IMR-90 (cell line): ENCODE data around the gene CCDC194. TPM values are rescaled to one million over a fixed set of nuclear protein-coding genes. Genes with fewer than 3 reads are reported as not detected.

Experiments
- ATAC-seq: fragments of 200-7000 bp; cut with Tn5 transposase; 2 replicates; pipeline ENCODE4 v1.9.1; 2020; ENCODE audit warnings: low read depth, mild to moderate bottlenecking, moderate library complexity
- BruUV-seq: library from RNA; stranded (reverse); fragments of 400-500 nt; replicated peaks from 2 replicates; lab custom pipeline; 2021; lab: Mats Ljungman, UMichigan
- CTCF ChIA-PET: fragments of 300-600 bp; formaldehyde crosslinking; extraction: SDS; loops from one replicate; lab custom pipeline; 2021; ENCODE audit warnings: antibody characterized with exemption; lab: Yijun Ruan, JAX
- POLR2A ChIA-PET: fragments of 300-600 bp; sonication (Branson Sonifier 250); formaldehyde crosslinking; loops from one replicate; lab custom pipeline; 2022; ENCODE audit warnings: antibody characterized with exemption; ENCODE audit not compliant: unreplicated experiment; lab: Charles Lee
- DNase-seq: peaks from one replicate; pipeline ENCODE4 v3.0.0; 2013
- H2AFZ ChIP-seq: replicated peaks from 2 replicates; pipeline ENCODE3; 2013; ENCODE audit warnings: low read length, mild to moderate bottlenecking; ENCODE audit not compliant: poor library complexity
- H2AK5ac ChIP-seq: 2 replicates; pipeline ENCODE4 v1.6.1; 2013; ENCODE audit warnings: low read depth, low read length, inconsistent platforms
- H2AK9ac ChIP-seq: replicated peaks from 2 replicates; pipeline ENCODE3; 2013; ENCODE audit warnings: mild to moderate bottlenecking, low read depth, low read length, moderate library complexity; ENCODE audit not compliant: poor library complexity
- H2BK120ac ChIP-seq: 2 replicates; pipeline ENCODE4 v1.6.1; 2013; ENCODE audit warnings: low read depth, low read length, inconsistent platforms
- H2BK15ac ChIP-seq: 3 replicates; pipeline ENCODE4 v1.6.1; 2013; ENCODE audit warnings: low read depth, low read length, inconsistent platforms
- H2BK20ac ChIP-seq: 2 replicates; pipeline ENCODE4 v1.6.1; 2013; ENCODE audit warnings: low read depth, mild to moderate bottlenecking, inconsistent platforms, low read length, moderate library complexity
- H2BK5ac ChIP-seq: 2 replicates; pipeline ENCODE4 v1.6.1; 2013; ENCODE audit warnings: mild to moderate bottlenecking, low read depth, low read length, inconsistent platforms; ENCODE audit not compliant: poor library complexity, severe bottlenecking
- H3K14ac ChIP-seq: replicated peaks from 2 replicates; pipeline ENCODE4 v1.6.1; 2013; ENCODE audit warnings: low read depth, low read length, inconsistent platforms
- H3K18ac ChIP-seq: 2 replicates; pipeline ENCODE4 v1.6.1; 2013; ENCODE audit warnings: low read depth, low read length, control low read depth
- H3K23ac ChIP-seq: 2 replicates; pipeline ENCODE4 v1.6.1; 2013; ENCODE audit warnings: low read depth, low read length, inconsistent platforms
- H3K27ac ChIP-seq: 2 replicates; pipeline ENCODE4 v1.5.1; 2013; ENCODE audit warnings: mild to moderate bottlenecking, control low read depth, low read length; ENCODE audit not compliant: insufficient read depth
- H3K27me3 ChIP-seq: 2 replicates; pipeline ENCODE4 v1.6.1; 2013; ENCODE audit warnings: low read length; ENCODE audit not compliant: control insufficient read depth, insufficient read depth
- H3K36me3 ChIP-seq: 2 replicates; pipeline ENCODE4 v1.6.1; 2013; ENCODE audit warnings: low read length, mixed read lengths; ENCODE audit not compliant: control insufficient read depth, insufficient read depth
- H3K4ac ChIP-seq: 2 replicates; pipeline ENCODE4 v1.6.1; 2013; ENCODE audit warnings: low read depth, low read length, inconsistent platforms
- H3K4me1 ChIP-seq: 2 replicates; pipeline ENCODE4 v1.6.1; 2013; ENCODE audit warnings: low read length, mixed read lengths; ENCODE audit not compliant: control insufficient read depth, insufficient read depth
- H3K4me2 ChIP-seq: 2 replicates; pipeline ENCODE4 v1.6.1; 2013; ENCODE audit warnings: low read depth, mild to moderate bottlenecking, control low read depth, low read length, moderate library complexity
- H3K4me3 ChIP-seq: 2 replicates; pipeline ENCODE4 v1.5.1; 2013; ENCODE audit warnings: low read depth, mild to moderate bottlenecking, control low read depth, low read length, moderate library complexity; ENCODE audit not compliant: insufficient read depth
- H3K56ac ChIP-seq: 2 replicates; pipeline ENCODE4 v1.6.1; 2013; ENCODE audit warnings: low read length, inconsistent platforms; ENCODE audit not compliant: insufficient read depth; ENCODE audit errors: extremely low read depth
- H3K79me1 ChIP-seq, 2 experiments: 2 replicates each; pipeline ENCODE4 v1.6.1; 2013; ENCODE audit warnings: low read length in 2 of 2, inconsistent platforms in 1 of 2, low read depth in 1 of 2
- H3K9ac ChIP-seq: 2 replicates; pipeline ENCODE4 v1.6.1; 2013; ENCODE audit warnings: low read depth, low read length, control low read depth
- H3K9me1 ChIP-seq: 2 replicates; pipeline ENCODE4 v1.6.1; 2013; ENCODE audit warnings: low read length, inconsistent platforms; ENCODE audit not compliant: insufficient read depth
- H3K9me3 ChIP-seq: 2 replicates; pipeline ENCODE4 v1.6.1; 2013; ENCODE audit warnings: low read length; ENCODE audit not compliant: control insufficient read depth, insufficient read depth
- H4K20me1 ChIP-seq: 2 replicates; pipeline ENCODE4 v1.6.1; 2013; ENCODE audit warnings: low read length, inconsistent platforms; ENCODE audit not compliant: insufficient read depth
- H4K5ac ChIP-seq: 2 replicates; pipeline ENCODE4 v1.6.1; 2013; ENCODE audit warnings: mild to moderate bottlenecking, low read depth, low read length, control low read depth
- H4K8ac ChIP-seq, 2 experiments: 2 replicates each; pipeline ENCODE4 v1.6.1; 2013; ENCODE audit warnings: low read depth in 2 of 2, low read length in 2 of 2, control low read depth in 1 of 2, inconsistent platforms in 1 of 2
- H4K91ac ChIP-seq: 2 replicates; pipeline ENCODE4 v1.6.1; 2013; ENCODE audit warnings: low read depth, low read length, inconsistent platforms; ENCODE audit not compliant: insufficient read depth
- BHLHE40 ChIP-seq: fragments of 150-350 bp; IDR thresholded peaks from 2 replicates; pipeline ENCODE4 v1.6.1; 2016; ENCODE audit warnings: mild to moderate bottlenecking, low read depth, low read length
- CEBPB ChIP-seq: IDR thresholded peaks from 2 replicates; pipeline ENCODE4 v1.6.1; 2012; ENCODE audit warnings: low read depth, low read length, improper control_type of control experiment
- CHD1 ChIP-seq: IDR thresholded peaks from 2 replicates; pipeline ENCODE4 v1.6.1; 2012; ENCODE audit warnings: low read depth, low read length, improper control_type of control experiment
- MAFK ChIP-seq: IDR thresholded peaks from 2 replicates; pipeline ENCODE4 v1.6.1; 2012; ENCODE audit warnings: low read depth, low read length, improper control_type of control experiment
- MXI1 ChIP-seq: IDR thresholded peaks from 2 replicates; pipeline ENCODE4 v1.6.1; 2012; ENCODE audit warnings: low read depth, mild to moderate bottlenecking, low read length, moderate library complexity, borderline replicate concordance
- POLR2A ChIP-seq: IDR thresholded peaks from 2 replicates; pipeline ENCODE4 v1.6.1; 2012; ENCODE audit warnings: mild to moderate bottlenecking, low read depth, low read length
- RAD21 ChIP-seq: IDR thresholded peaks from 2 replicates; pipeline ENCODE4 v1.6.1; 2012; ENCODE audit warnings: low read length, improper control_type of control experiment
- SMC3 ChIP-seq: fragments of 150-350 bp; IDR thresholded peaks from 2 replicates; pipeline ENCODE4 v1.6.1; 2016; ENCODE audit warnings: low read depth, mild to moderate bottlenecking, antibody characterized with exemption, low read length, moderate library complexity
- WGBS, 2 experiments: methylation state at CpG; one replicate each; pipeline versions ENCODE4 v1.1.5 to v1.1.7; 2013; ENCODE audit warnings: missing lambda C conversion rate in 2 of 2; ENCODE audit not compliant: insufficient read length in 1 of 2; ENCODE audit errors: extremely low coverage in 2 of 2; 5-methylcytosine and 5-hydroxymethylcytosine counted together
- dilution Hi-C: fragments of 300-500 bp; cut with HindIII; formaldehyde crosslinking; loops from one replicate; pipeline ENCODE4 v1.14.3; 2018; ENCODE audit warnings: low sequenced_read_pairs; ENCODE audit not compliant: unreplicated experiment
- in situ Hi-C: fragments of 300-500 bp; cut with MboI; formaldehyde crosslinking; loops from 3 replicates; pipeline ENCODE4 v1.14.3; 2019; ENCODE audit warnings: low sequenced_read_pairs, inconsistent platforms, mixed read lengths
- intact Hi-C: fragments of 100-400 bp; cut with micrococcal nuclease; formaldehyde crosslinking; loops from 2 replicates; pipeline ENCODE4 v1.10.0; 2022
- polyA plus RNA-seq, 3 experiments: library from polyadenylated mRNA; depleted of rRNA; stranded (reverse); fragments of >200 nt; gene quantifications; 2 replicates each; pipeline ENCODE4 v1.2.3, GENCODE V29; 2012; ENCODE audit warnings: low replicate concordance in 1 of 3
- total RNA-seq: library from RNA; depleted of rRNA; stranded (reverse); fragments of >200 nt; gene quantifications from 2 replicates; pipeline ENCODE4 v1.2.3, GENCODE V29; 2012
- TF ChIP-seq, protein P1 (sequence below): fragments of 150-350 bp; IDR thresholded peaks from 2 replicates; pipeline ENCODE4 v1.6.1; 2017; ENCODE audit warnings: mild to moderate bottlenecking, antibody characterized with exemption, low read length, low read depth

CCDC194 gene
- total and polyA plus RNA-seq, 2 of the 4 experiments (the other 2 are of a cell fraction), result not detected

DNA sequence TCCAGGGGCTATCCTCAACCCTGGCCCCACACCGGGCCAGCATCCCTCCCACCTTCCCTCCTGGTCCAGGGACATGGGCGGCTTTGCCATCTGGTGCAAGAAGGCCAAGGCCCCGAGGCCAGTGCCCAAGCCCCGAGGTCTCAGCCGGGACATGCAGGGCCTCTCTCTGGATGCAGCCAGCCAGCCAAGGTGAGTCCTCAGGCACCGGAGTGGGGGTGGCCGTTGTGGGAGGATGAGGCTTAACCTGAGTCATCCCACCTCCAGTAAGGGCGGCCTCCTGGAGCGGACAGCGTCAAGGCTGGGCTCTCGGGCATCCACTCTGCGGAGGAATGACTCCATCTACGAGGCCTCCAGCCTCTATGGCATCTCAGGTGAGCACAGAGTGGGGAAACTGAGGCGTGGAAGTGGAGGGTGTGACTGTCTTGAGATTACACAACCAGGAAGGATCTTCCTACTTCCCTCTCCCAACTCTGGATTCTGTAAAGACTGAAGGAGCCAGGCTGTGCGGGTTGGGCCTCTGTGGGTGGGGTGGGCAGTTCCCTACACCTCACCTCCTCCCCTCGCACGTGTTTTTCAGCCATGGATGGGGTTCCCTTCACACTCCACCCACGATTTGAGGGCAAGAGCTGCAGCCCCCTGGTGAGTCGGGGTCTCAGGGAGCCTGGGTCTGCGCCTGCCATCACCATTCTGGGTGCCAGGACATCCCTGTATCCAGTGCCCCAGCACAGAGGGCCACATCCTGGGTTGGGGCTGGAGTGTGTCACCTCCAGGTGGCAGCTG, 29.6 kb upstream of the CCDC194 start:
- dilution Hi-C loops, result no loop called here
- CTCF ChIA-PET, result no interaction called here

More for the DNA sequence above, 29.6 kb upstream of the CCDC194 start:
- no peak overlapping the region for H2BK5ac ChIP-seq
- no peaks in the 10 kb centered on the region for H3K27me3 ChIP-seq
- H4K5ac ChIP-seq, result no peak overlapping the region
- no TSS peak for BruUV-seq
- H3K79me1 ChIP-seq, result peaks cover 5 to 12% of the 10 kb centered on the region in 2 experiments; a peak in 3 of 4 replicates
- H2BK15ac ChIP-seq, result no peak overlapping the region
- no peaks in the 10 kb centered on the region for H3K9me3 ChIP-seq
- no CpG with 5 or more reads among the region's 20 CpGs for WGBS, 2 experiments
- no peak overlapping the region for H3K4ac ChIP-seq
- H3K9ac ChIP-seq, result no peak overlapping the region
- H2BK20ac ChIP-seq, result no peak overlapping the region
- H3K56ac ChIP-seq, result no peak overlapping the region
- peaks cover 5% of the 10 kb centered on the region; the same call in 1 of the 2 replicates for H3K36me3 ChIP-seq
- DNase-seq, result no peak
- H2BK120ac ChIP-seq, result no peak overlapping the region
- H2AK9ac ChIP-seq, result peak overlapping the region; percentile 42
- POLR2A ChIA-PET, result no interaction called here
- no peak overlapping the region for H3K14ac ChIP-seq
- no peak overlapping the region for H4K8ac ChIP-seq
- H2AK5ac ChIP-seq, result no peak overlapping the region
- ATAC-seq, result no peak
- H4K20me1 ChIP-seq, result no peaks in the 10 kb centered on the region
- peaks cover 4% of the 10 kb centered on the region; the same call in 1 of the 2 replicates for H3K4me1 ChIP-seq
- TF ChIP-seq CEBPB (no peak), MAFK (no peak), POLR2A (no peak), RAD21 (no peak), MXI1 (no peak), BHLHE40 (no peak), CHD1 (no peak), SMC3 (no peak)
- TF ChIP-seq, protein P1, sequence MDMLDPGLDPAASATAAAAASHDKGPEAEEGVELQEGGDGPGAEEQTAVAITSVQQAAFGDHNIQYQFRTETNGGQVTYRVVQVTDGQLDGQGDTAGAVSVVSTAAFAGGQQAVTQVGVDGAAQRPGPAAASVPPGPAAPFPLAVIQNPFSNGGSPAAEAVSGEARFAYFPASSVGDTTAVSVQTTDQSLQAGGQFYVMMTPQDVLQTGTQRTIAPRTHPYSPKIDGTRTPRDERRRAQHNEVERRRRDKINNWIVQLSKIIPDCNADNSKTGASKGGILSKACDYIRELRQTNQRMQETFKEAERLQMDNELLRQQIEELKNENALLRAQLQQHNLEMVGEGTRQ, result no peak
- H4K91ac ChIP-seq, result no peak overlapping the region
- in situ Hi-C loops, result no loop called here
- H3K4me3 ChIP-seq, result no peak overlapping the region
- H3K23ac ChIP-seq, result no peak overlapping the region
- no peak overlapping the region for H3K4me2 ChIP-seq
- intact Hi-C loops, result no loop called here
- H3K9me1 ChIP-seq, result peaks cover 7% of the 10 kb centered on the region; the same call in 1 of the 2 replicates
- no peak overlapping the region for H3K27ac ChIP-seq
- no peak overlapping the region for H3K18ac ChIP-seq
- peak overlapping the region; percentile 33 for H2AFZ ChIP-seq
